HG03060 (cell line): ENCODE measurements around the gene WDR64.

ENCODE experiments used
- ATAC-seq: cut with Tn5 transposase; IDR thresholded peaks from one replicate; pipeline ENCODE4 v1.9.1; 2021; ENCODE audit warnings: low read depth, moderate number of reproducible peaks; ENCODE audit not compliant: unreplicated experiment

The WDR64 gene

DNA sequence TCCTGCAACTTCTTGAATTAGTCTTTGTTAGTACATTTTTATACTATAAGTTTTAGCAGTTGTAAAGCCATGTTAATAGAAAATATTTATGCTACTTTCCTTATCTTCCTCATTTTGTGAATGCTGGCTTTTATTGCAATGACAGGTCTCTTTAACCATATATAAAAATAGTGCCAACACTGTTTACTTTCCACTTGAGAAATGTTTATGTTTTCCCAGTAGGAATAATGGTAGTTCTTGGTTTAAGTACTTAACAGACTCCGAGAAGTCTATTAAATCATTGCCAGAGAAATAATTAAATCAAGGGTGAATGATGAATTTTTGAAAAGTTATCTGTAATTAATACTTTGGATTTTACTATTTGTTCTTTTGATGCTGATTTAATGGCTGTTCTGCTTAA, 21.6 kb upstream of the WDR64 start:
- no peak for ATAC-seq

- ATAC-seq, result no peak
Observed at GRCh38 chr1:241630899-241631298, 21.2 kb upstream of the WDR64 start.

DNA sequence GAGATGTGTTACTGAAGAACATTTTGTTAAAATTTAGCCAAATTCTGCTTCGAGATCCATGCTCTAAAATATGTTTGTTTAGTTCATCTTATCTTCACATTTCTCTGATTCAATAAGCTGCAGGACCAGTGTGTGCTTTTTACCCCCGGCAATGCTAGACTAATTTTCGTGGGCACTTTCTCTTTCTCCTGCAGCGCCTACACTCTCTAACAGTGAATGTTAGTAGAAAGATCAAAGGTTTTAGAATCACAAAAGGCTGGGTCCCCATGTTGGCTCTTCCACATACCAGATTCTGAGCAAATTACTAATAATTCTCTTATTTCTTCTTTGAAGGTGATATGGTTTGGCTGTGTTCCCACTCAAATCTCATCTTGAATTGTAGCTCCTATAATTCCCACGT, 20.4 kb upstream of the WDR64 start:
- no peak for ATAC-seq

GRCh38 chr1:241632987-241633386, 19.1 kb upstream of the WDR64 start:
- no peak for ATAC-seq

DNA sequence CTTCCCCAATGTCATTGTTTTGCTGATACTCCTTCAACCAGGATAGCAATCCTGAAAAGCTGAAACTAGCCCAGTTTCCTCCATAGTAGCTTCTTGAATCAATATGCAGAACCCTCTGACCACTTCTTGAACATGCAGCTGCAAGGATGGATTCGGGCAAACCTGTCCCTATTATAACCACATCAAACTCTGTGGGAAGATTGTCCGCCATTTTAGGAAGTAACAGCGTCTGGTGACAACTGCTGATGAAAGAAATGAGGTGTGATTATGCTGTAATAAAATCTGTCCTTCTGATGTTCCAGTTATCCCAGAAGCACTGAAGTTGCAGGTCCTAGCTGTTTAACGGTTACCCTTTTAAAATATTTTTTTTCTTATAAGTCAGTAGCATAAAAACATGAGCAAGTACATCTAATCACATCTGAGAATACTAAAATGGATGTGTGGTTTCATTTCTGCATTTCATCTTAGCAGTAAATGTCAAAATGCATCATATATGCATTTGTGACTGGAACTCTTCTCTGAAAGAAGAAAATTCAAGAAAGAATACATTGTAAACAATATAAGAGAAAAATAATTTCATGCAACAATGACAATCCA, 16.4 kb upstream of the WDR64 start:
- ATAC-seq, result no peak

DNA sequence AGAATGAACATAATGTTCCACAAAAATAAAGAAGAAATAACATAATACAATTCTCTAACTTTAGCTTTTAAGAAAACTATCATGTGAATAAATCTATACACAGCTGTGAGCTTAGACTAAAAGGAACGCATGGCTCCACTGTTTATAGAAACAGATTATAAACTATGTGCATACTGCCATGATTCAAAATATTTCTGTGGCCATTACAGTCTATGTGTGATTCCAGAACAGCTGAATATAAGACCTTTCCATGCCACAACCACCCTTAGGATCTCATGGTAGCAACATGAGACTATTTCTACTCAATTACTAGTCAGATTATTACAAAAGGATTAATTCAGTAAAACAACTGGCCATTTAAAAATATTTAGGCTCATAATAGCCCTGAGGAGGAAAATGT, 15.8 kb upstream of the WDR64 start:
- ATAC-seq, result no peak

- ATAC-seq, result no peak
Observed at GRCh38 chr1:241637046-241637590, 15.0 kb upstream of the WDR64 start.

DNA sequence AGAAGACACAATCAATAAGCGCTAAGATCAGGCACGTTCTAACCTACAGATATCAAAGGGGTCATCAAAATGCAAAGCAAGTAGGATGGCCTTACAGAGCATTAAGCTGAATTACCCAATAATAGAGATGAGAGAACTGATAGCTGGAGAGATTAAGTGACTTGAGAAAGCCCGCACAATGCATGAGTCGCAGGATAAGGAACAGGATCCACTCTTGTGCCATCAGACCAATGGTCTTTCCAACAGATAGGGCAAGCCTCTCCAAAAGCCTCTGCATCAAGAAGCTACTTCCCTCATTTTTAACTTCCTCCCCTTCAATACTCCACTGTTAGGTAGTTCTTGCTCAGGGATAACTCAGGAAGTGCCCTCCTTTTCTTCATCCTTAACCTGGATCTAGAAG, 14.5 kb upstream of the WDR64 start:
- no peak for ATAC-seq

DNA sequence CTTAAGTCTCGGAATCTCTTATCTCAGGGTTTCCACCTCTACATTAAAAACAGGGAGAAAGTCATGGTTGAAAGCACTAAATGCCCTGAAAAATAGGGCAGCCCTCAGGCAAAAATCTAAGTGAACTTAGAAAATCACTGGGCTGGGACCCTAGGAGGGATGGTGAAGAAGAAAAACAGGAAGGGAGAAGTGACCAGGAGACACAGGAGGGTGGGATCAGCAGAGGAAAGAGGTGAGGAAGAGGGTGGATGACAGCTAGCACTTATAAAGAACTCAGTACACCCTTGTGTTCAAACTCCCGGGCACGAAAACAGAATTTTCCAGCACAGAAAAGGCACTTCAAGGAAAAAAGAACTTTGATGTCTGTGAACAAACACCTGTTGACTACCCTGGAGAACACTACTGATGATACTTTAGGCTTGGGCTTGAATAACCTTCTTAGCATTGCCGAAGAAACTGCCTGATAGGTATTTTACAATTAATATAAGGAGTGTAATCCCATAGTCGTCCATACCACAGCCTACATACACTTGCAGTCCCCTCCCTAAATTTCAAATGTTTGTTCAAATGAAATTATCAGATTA, 13.9 kb upstream of the WDR64 start:
- no peak for ATAC-seq

GRCh38 chr1:241638909-241639622, 13.0 kb upstream of the WDR64 start:
- no peak for ATAC-seq

DNA sequence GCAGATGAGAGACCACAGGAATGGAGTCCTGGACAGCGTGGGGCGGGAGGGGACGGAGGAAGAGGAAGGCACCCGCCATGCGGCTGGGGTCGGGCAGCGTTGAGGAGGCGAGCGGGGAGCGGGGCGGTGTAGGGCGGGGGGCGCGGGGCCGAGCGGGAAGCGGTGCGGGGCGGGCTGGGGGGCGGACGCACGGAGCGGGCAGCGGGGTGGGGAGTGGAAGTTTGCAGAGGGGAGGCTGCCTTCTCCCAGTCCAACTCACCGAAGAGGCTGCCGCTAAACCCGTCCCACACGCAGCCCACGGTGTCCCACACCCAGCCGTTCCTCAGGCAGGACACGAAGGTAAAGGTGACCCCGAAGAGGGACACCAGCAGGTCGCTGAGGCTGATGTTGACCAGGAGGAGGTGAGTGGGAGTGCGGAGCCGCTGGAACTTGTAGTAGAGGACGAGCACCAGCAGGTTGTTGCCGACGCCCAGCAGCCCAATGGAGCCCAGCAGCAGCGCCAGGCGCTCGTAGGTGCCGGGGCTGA, 12.4 kb upstream of the WDR64 start:
- peak; percentile 31 for ATAC-seq

GRCh38 chr1:241640149-241640866, 11.8 kb upstream of the WDR64 start, which contains the start of the genes CHML and OPN3:
CHML (minus strand) TSS chr1:241640369; CDS start chr1:241635766, 4,603 bp downstream.
OPN3 (minus strand) TSS chr1:241640369; CDS start chr1:241640254, 115 bp downstream.
- peak; percentile 38 for ATAC-seq

DNA sequence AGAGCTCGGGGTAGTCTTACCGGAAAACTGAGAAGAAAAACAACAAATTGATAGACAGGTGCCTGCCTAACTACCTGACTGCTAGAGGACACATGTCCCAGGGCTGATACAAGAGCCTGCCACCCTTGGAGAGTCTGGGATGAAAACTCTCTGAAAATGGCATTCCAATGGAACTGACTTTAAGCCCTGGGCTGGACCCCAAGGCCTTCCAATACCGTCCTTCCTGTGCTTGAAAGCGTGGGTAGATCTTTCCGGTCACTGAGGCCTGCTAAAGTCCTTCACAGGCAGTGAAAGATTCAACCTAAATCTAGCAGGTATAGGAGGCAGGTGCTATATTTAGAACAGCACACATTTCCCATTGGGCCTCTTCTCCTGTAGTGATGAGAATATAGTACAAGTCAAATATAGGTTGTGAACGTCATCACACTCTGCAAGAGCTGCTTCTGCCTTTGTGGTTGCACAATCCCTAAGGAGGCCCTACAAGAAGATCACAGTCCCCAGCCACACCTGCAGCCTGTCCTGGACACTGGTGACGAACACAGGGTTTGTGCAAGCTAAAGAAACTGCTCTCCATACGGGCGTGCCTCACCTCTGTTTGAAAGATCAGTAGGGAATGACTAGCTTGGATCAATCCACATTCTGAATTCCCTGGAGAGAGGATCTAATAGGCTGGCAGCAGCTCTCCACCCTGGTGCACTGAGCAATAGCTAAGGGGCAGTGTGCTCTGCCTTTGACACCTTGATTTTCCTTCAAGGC, 11.0 kb upstream of the WDR64 start:
- ATAC-seq, result no peak

- ATAC-seq, result no peak
Observed at GRCh38 chr1:241641773-241642592, 10.1 kb upstream of the WDR64 start.

GRCh38 chr1:241642593-241642944, 9.5 kb upstream of the WDR64 start:
- no peak for ATAC-seq

DNA sequence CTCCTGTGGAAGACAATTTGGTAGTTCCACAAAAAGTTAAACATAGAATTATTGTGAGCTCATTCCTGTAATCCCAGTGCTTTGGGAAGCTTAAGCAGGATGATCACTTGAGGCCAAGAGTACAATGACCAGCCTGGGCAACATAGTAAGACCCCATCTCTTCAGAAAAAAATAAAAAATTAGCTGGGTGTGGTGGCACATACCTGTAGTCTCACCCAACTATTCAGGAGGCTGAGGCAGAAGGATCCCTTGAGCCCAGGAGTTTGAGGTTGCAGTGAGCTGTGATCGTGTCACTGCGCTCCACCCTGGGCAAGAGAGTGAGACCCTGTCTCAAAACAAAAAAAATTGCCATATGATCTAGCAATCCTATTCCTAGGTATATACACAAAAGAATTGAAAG, 7.8 kb upstream of the WDR64 start:
- ATAC-seq, result no peak

GRCh38 chr1:241645199-241645598, 6.9 kb upstream of the WDR64 start:
- no peak for ATAC-seq

- ATAC-seq, result no peak
Observed at GRCh38 chr1:241646201-241646600, 5.9 kb upstream of the WDR64 start.

DNA sequence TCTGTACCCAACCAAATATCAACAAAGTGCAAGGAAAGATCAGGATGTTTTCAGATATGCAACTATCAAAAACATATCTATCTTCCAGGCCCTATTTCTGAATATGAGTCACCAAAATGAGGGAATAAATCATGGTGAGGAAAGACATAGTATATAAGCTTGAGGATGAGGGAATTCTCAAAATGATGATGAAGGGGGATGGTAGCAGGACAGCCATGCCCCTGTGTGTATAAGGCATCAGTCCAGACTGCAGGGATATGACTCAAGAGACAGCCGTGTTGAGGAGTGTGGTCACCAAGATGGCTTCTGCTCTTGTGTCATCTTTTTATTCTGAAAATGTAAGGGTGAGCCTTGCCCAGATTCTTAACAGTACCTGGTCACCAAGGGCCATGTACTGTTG, 4.4 kb upstream of the WDR64 start:
- no peak for ATAC-seq
